LoVo (cell line): ENCODE measurements around the gene HOXA6.

Experiments used
- DNase-seq: peaks from one replicate; pipeline ENCODE4 v3.0.0-alpha.2; 2016; ENCODE audit warnings: low spot score

Gene HOXA6

DNA sequence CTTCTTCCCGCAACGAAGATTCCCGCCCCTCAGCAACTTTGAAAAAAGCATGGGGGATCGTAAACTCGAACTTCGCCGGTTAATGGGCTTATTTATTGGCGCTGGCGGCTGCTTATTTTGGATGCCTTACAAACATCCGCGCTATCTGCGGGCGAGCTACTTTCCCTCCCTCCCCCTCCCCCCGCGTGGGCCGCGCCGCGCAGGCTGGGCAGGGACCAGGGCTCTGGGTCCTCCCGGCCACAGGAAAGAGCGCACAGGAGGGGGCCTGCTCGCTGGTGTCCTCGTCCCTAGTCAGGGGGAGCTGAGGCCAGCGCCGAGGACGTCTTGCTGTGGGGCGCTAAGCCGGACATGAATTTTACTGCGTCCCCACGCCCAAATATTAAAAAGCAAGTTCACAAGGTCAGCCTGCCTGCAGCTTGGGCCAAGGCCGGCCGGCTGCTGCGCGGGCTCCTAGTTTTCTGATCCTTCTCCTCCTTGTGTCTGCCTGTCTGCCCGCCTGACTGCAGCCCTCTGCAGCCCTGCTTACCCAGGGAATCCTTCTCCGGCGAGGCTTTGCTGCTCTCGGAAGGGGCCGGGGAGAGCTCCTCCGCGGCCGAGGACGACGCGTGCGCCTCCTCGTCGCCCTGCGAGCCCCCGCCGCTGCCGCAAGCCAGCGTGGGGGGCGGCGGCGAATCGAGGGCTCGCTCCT lies 25.4 kb upstream of the HOXA6 start:
- DNase-seq: no peak

DNA sequence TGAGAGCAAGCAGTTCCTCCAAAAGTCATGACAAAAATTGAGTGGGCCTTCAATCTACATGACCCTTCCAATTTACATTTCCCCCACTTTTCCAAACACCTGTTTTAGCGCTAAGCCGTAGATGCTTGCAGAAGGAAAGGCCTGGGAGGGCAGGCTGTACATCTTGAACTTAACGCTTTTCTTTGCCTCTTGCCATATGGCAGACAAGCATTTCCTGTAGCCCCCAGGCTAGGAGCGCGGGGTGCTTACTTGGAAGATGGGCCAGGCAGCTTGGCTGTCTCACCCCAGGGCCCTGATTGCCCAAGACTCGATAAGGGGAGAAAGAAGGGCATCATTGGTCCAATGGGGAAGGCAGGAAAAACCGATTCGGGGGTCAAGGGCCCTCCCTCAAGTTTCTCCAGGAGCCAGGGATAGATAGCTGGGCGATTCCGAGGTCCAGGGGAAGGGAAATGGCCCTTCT lies 24.8 kb upstream of the HOXA6 start:
- DNase-seq: no peak

DNA sequence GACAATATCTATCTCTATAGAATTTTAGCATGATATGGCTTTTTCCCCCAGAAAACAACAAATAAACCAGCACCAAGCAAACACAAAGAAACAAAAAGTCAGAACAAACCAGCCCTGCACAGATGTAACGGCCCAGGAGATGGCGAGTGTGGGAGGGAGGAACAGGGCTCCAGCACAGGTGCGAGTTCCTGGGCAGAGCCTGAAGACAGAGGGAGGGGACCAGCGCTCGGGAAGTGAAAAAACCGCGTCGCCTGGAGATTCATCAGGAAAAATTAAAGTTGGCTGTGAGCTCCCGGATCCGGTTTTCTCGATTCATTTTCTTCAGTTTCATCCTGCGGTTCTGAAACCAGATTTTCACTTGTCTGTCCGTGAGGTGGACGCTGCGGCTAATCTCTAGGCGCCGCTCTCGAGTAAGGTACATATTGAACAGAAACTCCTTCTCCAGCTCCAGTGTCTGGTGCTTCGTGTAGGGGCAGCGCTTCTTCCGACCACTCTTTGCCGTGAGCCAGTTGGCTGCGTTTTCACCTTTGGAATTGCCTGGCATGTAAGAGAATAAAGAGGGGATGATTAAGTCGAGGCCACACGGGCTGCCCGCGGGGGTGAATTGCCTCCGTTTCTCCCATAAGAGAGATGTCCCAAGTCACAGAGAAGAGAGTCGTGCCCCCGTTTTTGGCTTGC lies 24.2 kb upstream of the HOXA6 start:
- DNase-seq: no peak

DNA sequence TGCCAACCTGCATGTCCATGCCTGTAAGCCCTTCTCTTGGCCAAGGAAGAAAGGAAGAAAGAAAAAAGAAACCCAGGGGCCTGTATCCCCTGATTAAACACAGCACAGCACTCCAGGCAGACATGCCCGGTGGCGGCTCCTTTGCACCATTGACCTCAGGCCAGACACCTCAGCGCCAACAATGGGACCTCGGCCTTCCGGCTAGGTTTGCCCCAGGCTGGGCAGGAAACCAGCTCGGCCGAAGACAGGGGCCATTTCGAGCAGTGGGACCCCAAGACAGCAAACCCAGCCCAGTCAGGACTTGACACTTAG lies 23.7 kb upstream of the HOXA6 start:
- DNase-seq: no peak

DNA sequence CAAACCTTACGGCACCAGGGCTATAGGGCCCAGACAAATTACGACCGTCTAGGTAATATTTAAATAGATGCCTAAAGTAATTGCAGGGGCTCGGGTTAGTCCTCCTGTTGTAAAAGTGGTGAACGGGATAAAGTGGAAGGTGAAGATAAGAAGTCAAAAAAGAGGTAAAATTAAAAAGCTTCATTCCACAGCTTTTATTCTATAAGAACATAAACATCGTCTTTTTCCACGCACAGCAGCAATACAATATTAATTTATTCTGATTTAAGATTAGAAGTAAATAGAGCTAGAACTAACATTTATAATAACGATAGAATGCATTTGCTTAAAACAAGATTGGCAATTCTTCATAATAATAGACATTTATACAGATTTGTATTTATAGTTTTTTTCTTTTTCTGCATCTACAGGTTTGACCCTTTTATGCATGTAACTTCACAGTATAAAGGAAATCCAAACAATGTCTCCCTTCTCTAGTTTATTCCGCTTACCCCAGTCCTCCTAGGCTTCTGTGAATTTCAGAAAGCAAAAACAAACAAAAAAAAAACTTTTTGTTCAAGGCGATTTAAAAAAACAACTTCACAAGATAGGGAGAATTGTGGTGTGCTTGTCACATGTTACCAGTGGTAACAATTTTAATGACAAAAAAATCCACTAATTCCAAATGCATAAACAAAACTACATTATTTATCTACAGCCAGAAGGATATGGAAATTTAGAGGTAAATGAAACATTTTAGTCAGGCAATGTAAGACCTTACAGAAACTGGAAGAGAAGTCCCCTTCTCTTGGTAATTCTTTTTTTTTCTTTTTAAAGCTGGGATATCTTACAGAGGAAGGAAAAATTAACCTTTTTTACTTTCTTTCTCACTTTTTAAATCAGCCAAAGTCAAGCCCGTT lies 23.1 kb upstream of the HOXA6 start:
- DNase-seq: peak; percentile 18

DNA sequence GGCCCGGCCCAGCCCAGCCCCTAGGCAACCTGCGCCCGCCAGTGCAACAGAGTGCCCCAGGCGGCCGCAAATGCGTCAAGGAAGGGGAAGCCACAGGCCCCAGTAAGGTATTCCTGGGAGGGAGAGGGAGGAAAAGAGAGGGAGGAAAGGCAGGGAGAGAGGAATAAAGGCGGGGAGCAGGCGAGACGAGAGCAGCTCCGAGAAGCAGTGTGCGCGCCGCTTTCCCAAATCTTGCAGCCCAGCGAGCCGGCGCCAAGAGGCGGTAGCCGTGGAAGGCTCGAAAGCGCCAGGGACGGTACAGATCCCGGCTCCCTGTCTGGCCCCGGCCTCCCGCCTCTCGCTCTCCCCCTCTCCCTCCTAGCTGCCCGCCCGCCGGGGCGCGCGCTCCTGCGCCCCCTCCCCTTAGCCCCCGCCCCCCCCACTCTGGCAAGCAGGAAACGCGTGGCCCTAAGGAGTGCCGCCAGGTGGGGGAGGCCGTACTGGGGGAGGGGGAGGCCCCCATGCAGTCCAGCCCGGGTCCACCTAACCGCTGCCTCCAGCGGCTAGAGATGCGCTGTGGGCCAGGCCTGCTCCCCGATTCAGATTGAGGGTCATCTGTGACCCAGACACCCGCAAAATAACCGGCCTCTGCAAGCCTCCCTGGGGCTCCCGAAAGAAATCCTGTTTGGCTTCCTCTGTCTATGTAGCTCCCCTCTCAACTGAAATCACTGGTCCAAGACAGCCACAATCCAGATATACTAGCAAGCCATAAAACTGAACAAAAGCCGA lies 22.3 kb upstream of the HOXA6 start:
- peak; percentile 58 for DNase-seq

DNA sequence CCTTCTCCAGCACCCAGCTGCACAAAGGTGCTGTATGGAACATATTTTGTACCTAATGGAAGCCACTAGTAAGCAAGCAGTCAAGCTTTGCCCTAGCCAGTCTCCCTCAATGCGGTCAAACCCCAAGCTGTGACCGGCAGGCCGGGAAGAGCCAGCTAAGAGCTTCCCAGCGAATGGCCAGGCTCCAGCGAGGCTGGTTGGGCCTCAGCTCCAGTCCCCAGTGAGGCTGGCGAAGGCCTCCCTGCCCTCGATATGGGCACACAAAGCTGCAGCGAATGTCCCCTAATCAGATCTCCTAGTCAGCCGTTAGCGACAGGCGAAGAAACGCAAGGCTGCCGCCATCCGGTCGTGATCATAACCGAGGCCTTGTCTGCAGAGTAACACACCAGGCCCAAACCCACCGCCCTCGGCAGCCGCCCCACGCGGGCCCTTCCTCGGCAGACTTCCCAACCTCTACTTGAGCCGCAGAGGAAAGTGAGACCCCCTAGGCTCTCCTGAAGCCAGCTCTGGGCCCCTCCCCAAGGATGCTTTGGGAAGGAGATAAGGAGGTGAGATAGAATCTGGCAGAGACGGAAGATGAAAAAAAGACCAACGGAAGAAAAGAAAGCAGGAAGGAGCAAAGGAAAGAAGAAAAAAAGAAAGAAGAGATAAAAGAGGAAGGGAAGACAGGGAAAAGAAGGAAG lies 20.8 kb upstream of the HOXA6 start:
- peak; percentile 79 for DNase-seq

DNA sequence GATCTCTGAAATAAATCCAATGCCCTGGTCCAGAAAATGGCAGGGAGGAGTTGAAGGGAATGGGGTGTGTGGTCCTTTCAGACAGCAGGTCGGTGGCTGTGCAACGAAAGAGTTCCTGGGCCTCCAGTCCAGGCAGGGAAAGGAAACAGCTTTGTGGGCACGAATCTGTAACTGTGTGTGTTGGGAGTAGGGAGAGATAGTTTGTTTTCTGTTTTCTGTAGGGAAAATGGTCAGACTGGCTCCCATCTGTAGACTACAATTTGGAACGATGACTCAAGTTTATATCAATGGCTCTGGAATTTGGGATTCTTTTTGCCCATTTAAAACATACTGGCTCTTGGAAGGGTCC lies 20.3 kb upstream of the HOXA6 start:
- peak; percentile 27 for DNase-seq

DNA sequence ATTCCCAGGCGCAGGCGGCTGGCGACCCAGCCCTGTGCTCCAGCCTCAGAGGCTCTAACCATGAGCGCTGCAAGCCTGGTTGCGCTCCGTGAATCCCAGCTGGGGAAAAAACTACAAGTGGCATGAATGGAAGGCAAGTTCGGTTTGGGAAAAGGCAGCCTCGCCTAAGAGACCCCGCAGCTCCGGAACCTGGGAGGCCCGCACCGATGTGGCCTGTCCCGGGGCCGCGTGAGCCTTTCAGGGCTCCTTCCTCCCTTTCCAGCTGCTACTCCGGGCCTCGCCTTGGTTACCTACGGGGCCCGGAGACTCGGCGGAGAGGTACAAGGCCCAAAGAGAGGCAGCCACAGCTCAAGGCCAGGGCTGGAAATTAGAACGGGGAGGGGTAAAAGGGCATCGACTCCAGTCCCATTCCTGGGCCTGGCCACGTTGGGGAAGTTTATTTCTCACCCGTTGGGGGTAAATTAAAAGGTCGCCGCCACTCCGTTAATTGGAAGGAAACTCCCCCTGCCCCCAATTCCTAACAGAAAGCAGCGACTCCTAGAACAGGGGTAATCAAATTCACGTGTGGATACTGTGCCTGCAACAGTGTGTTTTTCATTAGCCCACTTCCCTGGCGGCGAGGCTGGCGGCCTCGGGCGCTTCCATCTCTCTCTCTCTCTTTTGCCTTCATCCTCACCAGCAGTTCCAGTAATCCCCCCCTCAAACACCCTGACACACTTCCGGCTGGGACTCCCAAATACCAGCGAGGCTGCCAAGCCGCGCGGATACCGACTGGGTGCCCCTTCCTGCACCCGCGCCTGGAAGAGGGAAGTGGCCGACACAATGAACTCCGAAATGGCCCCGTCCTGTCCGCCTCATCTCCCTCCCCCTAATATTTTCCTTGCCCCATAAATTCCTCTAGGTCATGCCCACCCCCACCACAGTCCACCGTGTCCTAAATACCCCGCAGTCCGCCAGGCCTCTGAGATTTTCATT lies 19.2 kb upstream of the HOXA6 start:
- DNase-seq: peak; percentile 82

DNA sequence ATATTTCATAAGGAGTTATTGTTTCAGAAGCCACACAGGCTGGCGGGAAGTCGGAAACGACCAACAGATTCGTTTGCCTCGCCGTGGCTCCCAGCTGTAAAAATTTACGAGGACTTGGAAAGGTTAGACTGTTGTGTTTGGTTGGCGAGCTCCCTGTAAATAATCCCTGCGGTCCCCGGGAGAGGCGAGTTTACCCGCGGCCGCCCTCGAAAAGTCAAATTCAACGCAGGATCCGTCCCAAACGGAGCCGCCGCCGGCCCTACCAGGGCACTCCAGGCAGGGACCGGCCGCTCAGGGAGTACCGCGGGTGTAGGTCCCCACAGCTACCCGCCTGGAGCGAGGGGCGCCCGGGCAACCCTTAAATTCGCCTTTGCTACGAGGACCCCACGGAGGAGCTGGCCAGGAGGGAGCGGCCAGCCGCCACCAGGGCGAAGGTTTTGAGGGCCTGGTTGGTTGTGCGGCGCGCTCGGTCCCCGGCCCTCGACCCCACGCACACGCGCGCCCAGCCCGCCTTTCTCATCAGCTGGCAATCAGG lies 18.5 kb upstream of the HOXA6 start:
- DNase-seq: no peak

DNA sequence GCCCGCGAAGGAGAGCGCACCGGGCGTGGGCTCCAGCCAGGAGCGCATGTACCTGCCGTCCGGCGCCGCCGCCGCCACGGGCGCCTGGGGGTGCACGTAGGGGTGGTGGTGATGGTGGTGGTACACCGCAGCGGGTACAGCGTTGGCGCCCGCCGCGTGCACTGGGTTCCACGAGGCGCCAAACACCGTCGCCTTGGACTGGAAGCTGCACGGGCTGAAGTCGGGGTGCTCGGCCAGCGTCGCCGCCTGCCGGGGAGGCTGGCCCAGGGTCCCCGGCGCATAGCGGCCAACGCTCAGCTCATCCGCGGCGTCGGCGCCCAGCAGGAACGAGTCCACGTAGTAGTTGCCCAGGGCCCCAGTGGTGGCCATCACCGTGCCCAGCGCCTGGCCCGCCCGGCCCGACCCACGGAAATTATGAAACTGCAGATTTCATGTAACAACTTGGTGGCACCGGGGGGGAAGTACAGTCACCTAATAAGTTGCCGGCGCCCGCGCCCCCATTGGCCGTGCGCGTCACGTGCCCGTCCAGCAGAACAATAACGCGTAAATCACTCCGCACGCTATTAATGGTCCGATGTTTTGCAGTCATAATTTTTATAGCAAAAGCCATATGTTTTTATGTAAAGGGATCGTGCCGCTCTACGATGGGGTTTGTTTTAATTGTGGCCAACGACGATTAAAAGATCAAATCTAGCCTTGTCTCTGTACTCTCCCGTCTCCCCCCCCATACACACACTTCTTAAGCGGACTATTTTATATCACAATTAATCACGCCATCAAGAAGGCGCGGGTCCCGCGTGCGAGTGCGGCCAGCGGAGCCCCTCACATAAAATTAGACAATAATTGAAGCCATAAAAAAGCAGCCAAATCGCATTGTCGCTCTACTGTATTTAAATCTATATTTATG lies 17.8 kb upstream of the HOXA6 start, which contains the start of gene HOXA9:
HOXA9 (minus strand) TSS at position 449 of the 907 bp plus-strand sequence; CDS start at position 369, 80 bp downstream.
- peak; percentile 99 for DNase-seq

DNA sequence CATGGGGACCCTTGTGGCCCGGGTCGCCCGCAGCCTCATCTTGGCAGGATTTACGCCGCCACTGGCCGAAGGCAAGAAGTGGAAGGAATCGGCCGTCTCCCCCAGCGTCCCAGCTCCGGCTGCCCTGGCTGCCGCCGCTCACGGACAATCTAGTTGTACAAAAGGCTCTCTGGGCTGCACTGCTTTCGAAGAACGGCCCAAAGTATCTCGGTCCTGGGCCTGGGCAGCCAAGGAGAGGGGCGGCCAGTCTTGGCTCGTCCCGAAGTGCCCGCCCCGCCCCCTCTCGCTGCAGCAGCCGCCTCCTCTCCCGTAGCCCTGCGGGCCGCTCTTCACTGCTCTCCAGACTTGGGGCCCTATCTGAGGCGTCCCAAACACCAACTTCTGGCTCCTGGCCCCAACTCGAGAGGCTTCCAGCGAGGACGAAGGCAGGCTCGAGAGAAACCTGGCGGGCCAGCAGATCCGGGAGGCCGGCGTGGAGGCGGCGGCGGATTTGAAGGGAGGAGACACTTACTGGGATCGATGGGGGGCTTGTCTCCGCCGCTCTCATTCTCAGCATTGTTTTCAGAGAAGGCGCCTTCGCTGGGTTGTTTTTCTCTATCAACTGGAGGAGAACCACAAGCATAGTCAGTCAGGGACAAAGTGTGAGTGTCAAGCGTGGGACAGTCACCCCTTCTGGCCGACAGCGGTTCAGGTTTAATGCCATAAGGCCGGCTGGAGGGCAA lies 17.0 kb upstream of the HOXA6 start:
- peak; percentile 57 for DNase-seq

DNA sequence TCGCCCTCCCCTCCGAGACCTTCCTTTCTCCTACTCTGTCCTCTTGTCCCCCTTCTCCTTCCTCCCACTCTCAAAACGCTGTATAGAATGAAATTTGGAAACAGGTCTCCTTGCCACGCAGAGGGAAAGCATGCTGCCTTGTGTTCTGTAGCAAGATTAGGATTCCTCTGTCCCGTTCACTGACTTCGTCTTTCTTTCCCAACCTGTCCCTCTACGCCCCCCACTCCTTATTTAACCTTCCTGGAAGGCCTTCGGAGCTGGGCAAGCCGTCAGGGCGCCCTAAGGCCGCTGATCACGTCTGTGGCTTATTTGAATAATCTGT lies 16.4 kb upstream of the HOXA6 start:
- DNase-seq: no peak

DNA sequence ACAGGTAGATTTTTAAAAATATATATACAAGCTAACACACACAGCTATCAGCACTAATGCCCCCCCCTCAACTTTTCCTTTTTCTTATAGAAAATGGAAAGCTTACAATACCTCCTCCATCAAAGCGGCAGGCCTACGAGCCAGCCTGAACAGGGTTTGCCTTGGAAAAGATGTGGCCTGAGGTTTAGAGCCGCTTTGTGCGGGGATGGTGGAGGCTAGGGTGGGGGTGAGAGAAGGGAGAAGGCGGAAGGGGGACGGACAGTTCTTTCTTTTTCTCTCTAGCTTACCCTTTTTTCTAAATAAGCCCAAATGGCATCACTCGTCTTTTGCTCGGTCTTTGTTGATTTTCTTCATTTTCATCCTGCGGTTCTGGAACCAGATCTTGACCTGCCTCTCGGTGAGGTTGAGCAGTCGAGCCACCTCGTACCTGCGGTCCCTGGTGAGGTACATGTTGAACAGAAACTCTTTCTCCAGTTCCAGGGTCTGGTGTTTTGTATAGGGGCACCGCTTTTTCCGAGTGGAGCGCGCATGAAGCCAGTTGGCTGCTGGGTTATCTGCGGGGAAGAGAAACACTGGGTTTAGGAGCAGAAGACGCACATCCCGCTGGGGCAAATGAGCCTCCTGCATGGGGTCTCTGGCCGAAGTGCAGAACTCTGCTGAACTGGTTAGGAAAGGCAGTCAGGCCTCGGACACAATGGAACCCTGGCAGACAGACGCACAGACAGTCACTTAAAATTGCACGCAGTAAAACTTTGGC lies 15.9 kb upstream of the HOXA6 start:
- peak; percentile 24 for DNase-seq

DNA sequence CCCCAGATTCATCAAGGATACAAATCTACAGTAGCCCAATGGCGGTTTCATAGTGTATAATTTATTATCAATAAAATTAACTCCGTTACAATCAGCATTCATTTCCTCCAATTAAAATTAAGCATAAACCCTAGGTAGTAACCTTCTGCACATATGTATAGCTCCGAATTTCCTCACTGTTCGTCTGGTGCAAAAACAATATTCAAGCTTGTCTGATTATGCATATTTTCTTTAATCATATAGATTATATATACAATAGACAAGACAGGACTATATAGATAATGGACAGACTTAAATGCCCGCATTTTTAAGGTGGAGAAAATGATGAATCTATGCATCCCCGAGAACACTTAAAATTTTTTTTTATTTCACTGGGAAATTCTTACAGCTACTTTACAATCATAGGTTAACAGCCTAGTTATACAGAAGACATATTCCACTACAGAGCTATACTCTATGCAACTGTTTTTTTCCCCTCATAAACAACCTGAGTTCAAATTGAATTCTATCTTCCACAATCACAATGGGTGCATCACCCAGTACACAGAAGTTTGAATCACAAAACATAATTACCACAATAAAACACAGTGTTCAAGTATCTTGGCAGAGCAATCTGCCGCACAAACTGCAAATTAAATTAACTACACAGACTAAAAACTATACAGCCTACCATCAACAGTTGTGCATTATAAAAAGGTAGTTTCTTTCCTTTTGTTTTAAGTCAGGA lies 15.2 kb upstream of the HOXA6 start:
- DNase-seq: peak; percentile 19

DNA sequence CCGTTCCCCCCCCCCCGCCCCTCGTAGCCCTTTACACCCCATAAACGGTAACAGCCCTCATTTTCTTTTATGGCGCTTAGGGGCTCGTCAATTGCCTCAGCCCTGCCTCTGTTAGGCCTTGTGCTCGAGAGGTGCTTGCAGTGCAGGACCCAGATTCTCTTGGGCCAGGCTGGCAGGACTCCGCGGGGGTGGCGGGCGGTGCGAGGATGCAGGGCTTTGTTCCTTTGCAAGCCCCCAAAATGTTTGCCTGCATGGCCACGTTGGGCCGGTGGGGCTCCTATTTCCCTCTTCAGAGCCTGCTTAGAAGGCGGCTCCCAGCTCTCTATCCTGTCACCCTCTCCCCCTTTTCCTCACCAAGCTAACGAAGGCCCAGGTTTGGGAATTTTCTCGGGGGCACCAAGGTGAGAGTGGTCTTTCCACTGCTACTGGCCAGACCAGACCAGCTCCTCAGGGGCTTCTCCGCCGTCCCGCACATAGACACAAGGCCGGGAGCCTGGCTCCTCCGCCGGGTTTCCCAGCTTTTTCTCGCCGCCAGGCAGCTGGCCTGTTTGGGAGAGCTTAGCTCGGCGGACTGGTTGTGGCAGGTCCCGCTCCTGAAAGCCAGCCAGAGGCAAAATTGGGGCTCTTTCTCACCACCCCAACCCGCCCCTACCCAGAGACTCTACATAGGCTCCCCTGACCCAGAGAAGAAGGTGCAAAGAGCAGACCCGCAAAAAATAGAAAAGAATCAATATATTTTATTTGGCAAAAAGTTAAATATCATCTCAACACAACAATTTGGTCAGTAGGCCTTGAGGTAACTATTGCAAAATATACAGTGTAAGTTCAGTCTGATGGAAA lies 14.4 kb upstream of the HOXA6 start:
- DNase-seq: peak; percentile 43
